Stimulated activated CD4-positive, alpha-beta T cell treated with anti-CD3 and anti-CD28 coated beads, Interleukin-4, amount 100 ng/mL, for 1 hour (primary cell): ENCODE results near the gene OR5B21.
A peak's percentile ranks its signal among the peaks of the same experiment; 100 is the strongest.

Source experiments
- DNase-seq: peaks from one replicate; pipeline ENCODE4 v3.0.0-alpha.2; 2020

OR5B21 gene

GRCh38 chr11:58508005-58508404 is at the start of gene OR5B21:
Gene OR5B21, minus strand, starts transcription at chr11:58508105. Its CDS starts 0 bp downstream, at chr11:58508105.
- DNase-seq, result no peak

GRCh38 chr11:58549644-58550043 is 41.7 kb upstream of the OR5B21 start:
- no peak for DNase-seq

- DNase-seq, result no peak
Observed at GRCh38 chr11:58546841-58547240, 38.9 kb upstream of the OR5B21 start.

- DNase-seq, result no peak
Observed at GRCh38 chr11:58531865-58532341, 24.0 kb upstream of the OR5B21 start.

- no peak for DNase-seq
Observed at GRCh38 chr11:58530236-58530635, 22.3 kb upstream of the OR5B21 start.

- DNase-seq, result no peak
Observed at GRCh38 chr11:58527429-58527828, 19.5 kb upstream of the OR5B21 start.

GRCh38 chr11:58526721-58527120 is 18.8 kb upstream of the OR5B21 start:
- no peak for DNase-seq

- peak; percentile 9 for DNase-seq
Observed at GRCh38 chr11:58525037-58525614, 17.2 kb upstream of the OR5B21 start.

GRCh38 chr11:58524232-58525036 is 16.5 kb upstream of the OR5B21 start:
- DNase-seq, result peak; percentile 39

- DNase-seq, result no peak
Observed at GRCh38 chr11:58513747-58514367, 6.0 kb upstream of the OR5B21 start.

- DNase-seq, result no peak
Observed at GRCh38 chr11:58511636-58512035, 3.7 kb upstream of the OR5B21 start.

- no peak for DNase-seq
Observed at GRCh38 chr11:58509748-58510147, 1.8 kb upstream of the OR5B21 start.

- no peak for DNase-seq
Observed at GRCh38 chr11:58508814-58509213, 909 bp upstream of the OR5B21 start.

GRCh38 chr11:58507355-58507754 is 550 bp downstream of the OR5B21 start:
- DNase-seq, result no peak

- DNase-seq, result no peak
Observed at GRCh38 chr11:58506935-58507334, 970 bp downstream of the OR5B21 start.

- no peak for DNase-seq
Observed at GRCh38 chr11:58505849-58506248, 2.1 kb downstream of the OR5B21 start.

- no peak for DNase-seq
Observed at GRCh38 chr11:58504232-58504631, 3.7 kb downstream of the OR5B21 start.

GRCh38 chr11:58503361-58503856 is 4.5 kb downstream of the OR5B21 start:
- no peak for DNase-seq

- no peak for DNase-seq
Observed at GRCh38 chr11:58502004-58502403, 5.9 kb downstream of the OR5B21 start.

- no peak for DNase-seq
Observed at GRCh38 chr11:58498464-58498863, 9.4 kb downstream of the OR5B21 start.

- DNase-seq, result no peak
Observed at GRCh38 chr11:58497951-58498350, 10.0 kb downstream of the OR5B21 start.

- no peak for DNase-seq
Observed at GRCh38 chr11:58495906-58496305, 12.0 kb downstream of the OR5B21 start.

GRCh38 chr11:58494101-58494500 is 13.8 kb downstream of the OR5B21 start:
- DNase-seq, result no peak

- DNase-seq, result no peak
Observed at GRCh38 chr11:58493676-58494075, 14.2 kb downstream of the OR5B21 start.
